GM18868 (cell line): ENCODE data around the gene CTPS2.

Experiments used
- ATAC-seq: cut with Tn5 transposase; IDR thresholded peaks from one replicate; pipeline ENCODE4 v1.9.1; 2021; ENCODE audit warnings: mild to moderate bottlenecking, moderate library complexity; ENCODE audit not compliant: unreplicated experiment

CTPS2 gene

GRCh38 chrX:16573781-16574180 lies 138.7 kb downstream of the CTPS2 start:
- no peak for ATAC-seq

DNA sequence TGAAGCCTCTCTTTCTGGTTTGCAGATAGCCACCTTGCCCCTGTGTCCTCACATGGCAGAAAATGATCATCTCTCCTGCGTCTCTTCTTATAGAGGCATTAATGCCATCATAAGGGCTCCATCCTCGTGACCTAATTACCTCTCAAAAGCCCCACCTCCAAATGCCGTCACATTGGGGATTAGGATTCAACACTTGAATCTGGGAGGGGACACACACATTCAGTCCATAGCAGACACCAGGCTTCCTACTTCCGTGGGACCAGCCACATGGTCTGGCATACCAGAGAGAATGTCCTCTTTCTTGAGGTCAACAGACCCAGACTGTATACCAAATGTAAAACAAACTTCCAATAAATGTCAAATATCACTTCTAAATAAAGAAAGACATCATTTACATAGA lies 144.8 kb downstream of the CTPS2 start:
- no peak for ATAC-seq

DNA sequence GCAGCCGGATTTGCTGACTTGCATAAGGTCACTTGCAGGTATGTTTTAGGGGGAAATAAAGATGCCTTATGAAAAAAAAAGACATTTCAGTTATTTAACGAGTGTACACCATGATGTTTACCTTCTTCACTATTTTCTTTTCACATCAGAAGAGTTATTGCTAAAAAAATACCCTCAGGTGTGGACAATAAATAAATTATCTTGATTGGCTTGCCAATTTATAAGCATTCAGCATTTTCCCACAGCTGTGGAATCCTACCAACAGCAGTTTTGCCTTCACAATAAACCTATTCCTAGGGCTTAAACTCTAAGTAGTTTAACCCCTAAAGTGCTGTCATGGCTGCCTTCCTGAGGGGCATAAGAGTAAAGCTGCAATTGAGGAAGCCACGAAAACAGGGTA lies 145.9 kb downstream of the CTPS2 start:
- no peak for ATAC-seq

DNA sequence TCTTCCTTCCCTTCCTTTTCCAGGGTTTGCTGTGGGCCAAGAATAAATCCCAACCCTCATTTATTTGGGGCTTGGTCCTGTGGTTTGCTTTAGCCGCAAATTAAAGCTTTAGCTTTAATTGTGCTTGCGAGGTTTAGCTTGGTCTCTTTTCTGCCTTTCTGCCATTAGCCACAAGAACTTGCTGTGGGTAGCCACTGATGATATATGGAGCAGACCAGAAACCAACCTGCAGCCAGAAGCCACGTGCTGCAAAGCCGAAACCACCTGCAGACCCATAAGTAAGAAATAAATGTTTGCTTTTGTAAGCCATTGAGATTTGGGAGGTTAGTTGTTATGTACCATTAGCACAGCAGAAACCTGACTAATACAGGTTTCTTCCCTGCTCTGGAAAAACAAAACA lies 152.3 kb downstream of the CTPS2 start:
- no peak for ATAC-seq

- no peak for ATAC-seq
Measured at GRCh38 chrX:16559206-16559619, 153.3 kb downstream of the CTPS2 start.

GRCh38 chrX:16558489-16558888 lies 154.0 kb downstream of the CTPS2 start:
- ATAC-seq, result no peak

- ATAC-seq, result no peak
Measured at GRCh38 chrX:16552546-16552945, 159.9 kb downstream of the CTPS2 start.

- ATAC-seq, result no peak
Measured at GRCh38 chrX:16547644-16548043, 164.8 kb downstream of the CTPS2 start.

GRCh38 chrX:16544969-16545368 lies 167.5 kb downstream of the CTPS2 start:
- no peak for ATAC-seq
